ENCODE data around the gene ILF2. TPM values are rescaled to one million over a fixed set of nuclear protein-coding genes. Genes with fewer than 3 reads are reported as not detected.

The ILF2 gene
- total and polyA plus RNA-seq, 2 of the 13 experiments (the other 11 are each of a cell fraction or from before 2014, with no cell fraction given): 292 to 366 TPM

DNA sequence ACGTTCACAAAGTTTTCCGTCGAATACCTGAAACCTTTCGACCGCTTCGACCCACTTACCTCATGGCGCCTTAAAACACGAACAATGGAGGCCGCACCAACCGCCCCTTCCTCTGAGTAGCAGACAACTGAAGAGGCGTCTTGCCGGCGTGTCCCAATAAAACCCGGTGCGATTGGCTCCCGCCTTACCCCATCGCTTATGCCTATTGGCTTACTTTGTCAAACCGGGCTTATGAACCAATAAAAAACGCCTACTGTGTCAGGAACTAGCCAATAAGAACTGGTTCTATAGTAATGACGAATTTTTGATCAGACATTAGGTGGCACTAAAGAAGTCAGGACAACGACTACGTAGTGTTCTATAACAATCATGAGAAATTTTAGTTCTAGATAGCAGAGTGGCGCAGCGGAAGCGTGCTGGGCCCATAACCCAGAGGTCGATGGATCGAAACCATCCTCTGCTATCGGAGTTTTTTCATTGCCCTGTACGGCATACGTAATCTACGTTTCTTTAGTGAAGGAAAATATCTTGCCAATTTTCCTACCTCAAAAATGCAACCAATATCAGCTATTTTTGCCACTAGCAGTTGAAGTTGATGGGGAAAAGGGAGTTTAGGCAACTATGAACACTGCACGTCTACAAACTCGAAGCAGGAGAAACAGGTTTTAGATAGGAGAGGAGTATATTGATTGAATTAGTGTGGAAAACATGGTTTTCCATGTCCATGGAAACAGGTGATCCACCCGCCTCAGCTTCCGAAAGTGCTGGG lies at the start of gene ILF2 (continued):
- no peak; the same call in 1 of the 2 replicates for TF ChIP-seq KLF15 (CRISPR knock-in tag; IDR thresholded peaks at IDR 0.05; ENCODE audit: borderline replicate concordance)
- no peak for TF ChIP-seq ZNF326 (CRISPR knock-in tag; IDR thresholded peaks at IDR 0.05; ENCODE audit: borderline replicate concordance)
- TF ChIP-seq, protein P1, sequence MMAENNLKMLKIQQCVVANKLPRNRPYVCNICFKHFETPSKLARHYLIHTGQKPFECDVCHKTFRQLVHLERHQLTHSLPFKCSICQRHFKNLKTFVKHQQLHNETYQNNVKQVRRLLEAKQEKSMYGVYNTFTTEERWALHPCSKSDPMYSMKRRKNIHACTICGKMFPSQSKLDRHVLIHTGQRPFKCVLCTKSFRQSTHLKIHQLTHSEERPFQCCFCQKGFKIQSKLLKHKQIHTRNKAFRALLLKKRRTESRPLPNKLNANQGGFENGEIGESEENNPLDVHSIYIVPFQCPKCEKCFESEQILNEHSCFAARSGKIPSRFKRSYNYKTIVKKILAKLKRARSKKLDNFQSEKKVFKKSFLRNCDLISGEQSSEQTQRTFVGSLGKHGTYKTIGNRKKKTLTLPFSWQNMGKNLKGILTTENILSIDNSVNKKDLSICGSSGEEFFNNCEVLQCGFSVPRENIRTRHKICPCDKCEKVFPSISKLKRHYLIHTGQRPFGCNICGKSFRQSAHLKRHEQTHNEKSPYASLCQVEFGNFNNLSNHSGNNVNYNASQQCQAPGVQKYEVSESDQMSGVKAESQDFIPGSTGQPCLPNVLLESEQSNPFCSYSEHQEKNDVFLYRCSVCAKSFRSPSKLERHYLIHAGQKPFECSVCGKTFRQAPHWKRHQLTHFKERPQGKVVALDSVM (CRISPR knock-in tag; IDR thresholded peaks at IDR 0.05): peak; percentile 49
- peak; percentile 87 for TF ChIP-seq THAP11 (CRISPR knock-in tag; IDR thresholded peaks at IDR 0.05)
- TF ChIP-seq, protein P2, sequence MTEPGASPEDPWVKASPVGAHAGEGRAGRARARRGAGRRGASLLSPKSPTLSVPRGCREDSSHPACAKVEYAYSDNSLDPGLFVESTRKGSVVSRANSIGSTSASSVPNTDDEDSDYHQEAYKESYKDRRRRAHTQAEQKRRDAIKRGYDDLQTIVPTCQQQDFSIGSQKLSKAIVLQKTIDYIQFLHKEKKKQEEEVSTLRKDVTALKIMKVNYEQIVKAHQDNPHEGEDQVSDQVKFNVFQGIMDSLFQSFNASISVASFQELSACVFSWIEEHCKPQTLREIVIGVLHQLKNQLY (CRISPR knock-in tag; IDR thresholded peaks at IDR 0.05): no peak
- TF ChIP-seq, protein P3, sequence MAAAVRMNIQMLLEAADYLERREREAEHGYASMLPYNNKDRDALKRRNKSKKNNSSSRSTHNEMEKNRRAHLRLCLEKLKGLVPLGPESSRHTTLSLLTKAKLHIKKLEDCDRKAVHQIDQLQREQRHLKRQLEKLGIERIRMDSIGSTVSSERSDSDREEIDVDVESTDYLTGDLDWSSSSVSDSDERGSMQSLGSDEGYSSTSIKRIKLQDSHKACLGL (CRISPR knock-in tag; IDR thresholded peaks at IDR 0.05): 0 out of 2 replicates have a peak, but pooled peaks have one; percentile 39
- TF ChIP-seq ZMYM2 (CRISPR knock-in tag; IDR thresholded peaks at IDR 0.05): peak; percentile 59; the same call in 1 of the 2 replicates
- TF ChIP-seq CENPX (CRISPR knock-in tag; IDR thresholded peaks at IDR 0.05): no peak
- peak; percentile 31; the same call in 1 of the 2 replicates for TF ChIP-seq ARID2 (CRISPR knock-in tag; IDR thresholded peaks at IDR 0.05; ENCODE audit: borderline replicate concordance)
- TF ChIP-seq, protein P4, sequence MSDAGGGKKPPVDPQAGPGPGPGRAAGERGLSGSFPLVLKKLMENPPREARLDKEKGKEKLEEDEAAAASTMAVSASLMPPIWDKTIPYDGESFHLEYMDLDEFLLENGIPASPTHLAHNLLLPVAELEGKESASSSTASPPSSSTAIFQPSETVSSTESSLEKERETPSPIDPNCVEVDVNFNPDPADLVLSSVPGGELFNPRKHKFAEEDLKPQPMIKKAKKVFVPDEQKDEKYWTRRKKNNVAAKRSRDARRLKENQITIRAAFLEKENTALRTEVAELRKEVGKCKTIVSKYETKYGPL (CRISPR knock-in tag; IDR thresholded peaks at IDR 0.05): no peak
- TF ChIP-seq, protein P5, sequence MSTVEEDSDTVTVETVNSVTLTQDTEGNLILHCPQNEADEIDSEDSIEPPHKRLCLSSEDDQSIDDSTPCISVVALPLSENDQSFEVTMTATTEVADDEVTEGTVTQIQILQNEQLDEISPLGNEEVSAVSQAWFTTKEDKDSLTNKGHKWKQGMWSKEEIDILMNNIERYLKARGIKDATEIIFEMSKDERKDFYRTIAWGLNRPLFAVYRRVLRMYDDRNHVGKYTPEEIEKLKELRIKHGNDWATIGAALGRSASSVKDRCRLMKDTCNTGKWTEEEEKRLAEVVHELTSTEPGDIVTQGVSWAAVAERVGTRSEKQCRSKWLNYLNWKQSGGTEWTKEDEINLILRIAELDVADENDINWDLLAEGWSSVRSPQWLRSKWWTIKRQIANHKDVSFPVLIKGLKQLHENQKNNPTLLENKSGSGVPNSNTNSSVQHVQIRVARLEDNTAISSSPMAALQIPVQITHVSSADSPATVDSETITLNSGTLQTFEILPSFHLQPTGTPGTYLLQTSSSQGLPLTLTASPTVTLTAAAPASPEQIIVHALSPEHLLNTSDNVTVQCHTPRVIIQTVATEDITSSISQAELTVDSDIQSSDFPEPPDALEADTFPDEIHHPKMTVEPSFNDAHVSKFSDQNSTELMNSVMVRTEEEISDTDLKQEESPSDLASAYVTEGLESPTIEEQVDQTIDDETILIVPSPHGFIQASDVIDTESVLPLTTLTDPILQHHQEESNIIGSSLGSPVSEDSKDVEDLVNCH (CRISPR knock-in tag; IDR thresholded peaks at IDR 0.05): no peak
- 0 out of 2 replicates have a peak, but pooled peaks have one; percentile 46 for TF ChIP-seq NCOR1 (IDR thresholded peaks at IDR 0.05; ENCODE audit: borderline replicate concordance, low read length)
- TF ChIP-seq ZNF354B (CRISPR knock-in tag; IDR thresholded peaks at IDR 0.05): no peak
- peak; percentile 46; the same call in 1 of the 2 replicates for TF ChIP-seq SMAD3 (CRISPR knock-in tag; IDR thresholded peaks at IDR 0.05)
- TF ChIP-seq U2AF1 (optimal IDR thresholded peaks at IDR 0.05; ENCODE audit: low read depth, low read length): no peak
- no peak; the same call in 1 of the 2 replicates for TF ChIP-seq ZNF460 (CRISPR knock-in tag; IDR thresholded peaks at IDR 0.05; ENCODE audit: borderline replicate concordance)
- TF ChIP-seq NBN (conservative IDR thresholded peaks at IDR 0.05): no peak
- TF ChIP-seq HOXA7 (CRISPR knock-in tag; IDR thresholded peaks at IDR 0.05): no peak
- no peak for TF ChIP-seq TCF7L2 (IDR thresholded peaks at IDR 0.05; ENCODE audit: low read depth, low read length)
- TF ChIP-seq FOXA1 (IDR thresholded peaks at IDR 0.05): no peak
- no peak for TF ChIP-seq FOXA1 (CRISPR knock-in tag; IDR thresholded peaks at IDR 0.05)
- no peak for TF ChIP-seq SYNCRIP (IDR thresholded peaks at IDR 0.05; ENCODE audit: insufficient read depth, low read depth, low read length)
- TF ChIP-seq, protein P6, sequence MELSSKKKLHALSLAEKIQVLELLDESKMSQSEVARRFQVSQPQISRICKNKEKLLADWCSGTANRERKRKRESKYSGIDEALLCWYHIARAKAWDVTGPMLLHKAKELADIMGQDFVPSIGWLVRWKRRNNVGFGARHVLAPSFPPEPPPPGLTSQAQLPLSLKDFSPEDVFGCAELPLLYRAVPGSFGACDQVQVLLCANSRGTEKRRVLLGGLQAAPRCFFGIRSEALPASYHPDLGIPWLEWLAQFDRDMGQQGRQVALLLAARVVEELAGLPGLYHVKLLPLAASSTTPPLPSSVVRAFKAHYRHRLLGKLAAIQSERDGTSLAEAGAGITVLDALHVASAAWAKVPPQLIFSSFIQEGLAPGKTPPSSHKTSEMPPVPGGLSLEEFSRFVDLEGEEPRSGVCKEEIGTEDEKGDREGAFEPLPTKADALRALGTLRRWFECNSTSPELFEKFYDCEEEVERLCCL (CRISPR knock-in tag; IDR thresholded peaks at IDR 0.05; ENCODE audit: borderline replicate concordance): no peak
